ENCODE measurements around the gene FOS.
"Not testable (repeated sequence)": the region's sequence is repeated elsewhere in the genome, so short reads cannot be mapped to it uniquely, and the experiment has no call there.

FOS gene

DNA sequence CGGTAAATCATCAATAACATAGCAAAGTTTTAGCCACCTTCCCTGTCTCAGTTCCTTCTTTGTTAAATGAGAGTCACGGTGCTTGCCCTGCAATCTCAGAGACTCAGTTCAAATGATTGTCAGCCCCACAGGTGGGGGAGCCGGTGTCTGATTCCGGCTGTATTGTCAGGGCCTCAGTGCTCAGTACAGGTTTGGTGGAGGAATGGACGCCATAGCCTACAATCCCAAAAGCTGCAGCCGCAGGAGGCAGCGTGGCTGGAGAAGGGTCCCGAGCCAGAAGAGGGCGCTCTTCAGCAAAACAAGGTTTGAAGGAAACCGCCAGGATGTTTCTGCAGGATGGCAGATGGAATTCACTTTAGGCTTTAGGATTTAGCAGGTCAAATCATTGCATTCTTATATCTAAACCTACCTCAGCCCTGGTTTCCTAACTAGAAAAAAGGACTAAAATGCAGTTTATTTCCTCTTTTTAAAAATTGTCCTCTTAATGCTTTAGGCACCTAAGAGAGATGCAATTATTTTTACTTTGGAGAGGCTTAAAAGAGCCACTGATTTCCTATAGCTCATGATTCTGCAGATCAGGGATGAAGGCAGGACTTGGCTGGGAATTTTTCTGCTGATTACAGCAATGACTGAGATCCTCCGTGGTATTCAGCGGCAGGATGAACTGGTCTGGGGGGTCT, 29.2 kb downstream of the FOS start:
- H3K27ac ChIP-seq (ENCODE audit: poor library complexity, severe bottlenecking): no peak overlapping the region
- H3K27me3 ChIP-seq (ENCODE audit: insufficient read depth, poor library complexity, severe bottlenecking): no peaks in the 10 kb centered on the region
- no peak overlapping the region for H3K4me3 ChIP-seq (ENCODE audit: severe bottlenecking)
- no peaks in the 10 kb centered on the region for H3K9me3 ChIP-seq (ENCODE audit: severe bottlenecking)
- ATAC-seq (ENCODE audit: low read depth): peak; percentile 87
- H3K4me1 ChIP-seq (ENCODE audit: insufficient read depth, poor library complexity, severe bottlenecking): no peaks in the 10 kb centered on the region
- DNase-seq (ENCODE audit: low spot score): peak; percentile 82
- TF ChIP-seq, protein P1, sequence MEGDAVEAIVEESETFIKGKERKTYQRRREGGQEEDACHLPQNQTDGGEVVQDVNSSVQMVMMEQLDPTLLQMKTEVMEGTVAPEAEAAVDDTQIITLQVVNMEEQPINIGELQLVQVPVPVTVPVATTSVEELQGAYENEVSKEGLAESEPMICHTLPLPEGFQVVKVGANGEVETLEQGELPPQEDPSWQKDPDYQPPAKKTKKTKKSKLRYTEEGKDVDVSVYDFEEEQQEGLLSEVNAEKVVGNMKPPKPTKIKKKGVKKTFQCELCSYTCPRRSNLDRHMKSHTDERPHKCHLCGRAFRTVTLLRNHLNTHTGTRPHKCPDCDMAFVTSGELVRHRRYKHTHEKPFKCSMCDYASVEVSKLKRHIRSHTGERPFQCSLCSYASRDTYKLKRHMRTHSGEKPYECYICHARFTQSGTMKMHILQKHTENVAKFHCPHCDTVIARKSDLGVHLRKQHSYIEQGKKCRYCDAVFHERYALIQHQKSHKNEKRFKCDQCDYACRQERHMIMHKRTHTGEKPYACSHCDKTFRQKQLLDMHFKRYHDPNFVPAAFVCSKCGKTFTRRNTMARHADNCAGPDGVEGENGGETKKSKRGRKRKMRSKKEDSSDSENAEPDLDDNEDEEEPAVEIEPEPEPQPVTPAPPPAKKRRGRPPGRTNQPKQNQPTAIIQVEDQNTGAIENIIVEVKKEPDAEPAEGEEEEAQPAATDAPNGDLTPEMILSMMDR (IDR thresholded peaks at IDR 0.05; ENCODE audit: poor library complexity, severe bottlenecking): peak; percentile 92
- no peaks in the 10 kb centered on the region for H3K36me3 ChIP-seq (ENCODE audit: low read depth)

DNA sequence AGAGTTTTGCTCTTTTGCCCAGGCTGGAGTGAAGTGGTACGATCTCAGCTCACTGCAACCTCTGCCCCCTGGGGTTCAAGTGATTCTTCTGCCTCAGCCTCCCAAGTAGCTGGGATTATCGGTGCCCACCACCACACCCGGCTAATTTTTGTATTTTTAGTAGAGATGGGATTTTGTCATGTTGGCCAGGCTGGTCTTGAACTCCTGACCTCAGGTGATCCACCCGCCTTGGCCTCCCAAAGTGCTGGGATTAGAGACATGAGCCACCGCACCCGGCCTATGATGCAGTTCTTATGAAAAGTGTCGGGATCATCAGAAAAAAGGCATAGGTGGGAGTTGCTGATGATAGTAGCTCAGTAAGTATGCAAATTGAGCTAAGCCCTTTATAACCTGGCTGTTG, 30.4 kb downstream of the FOS start:
- H3K4me3 ChIP-seq (ENCODE audit: severe bottlenecking); DNase-seq (ENCODE audit: low spot score); H3K27ac ChIP-seq (ENCODE audit: poor library complexity, severe bottlenecking); H3K27me3 ChIP-seq (ENCODE audit: insufficient read depth, poor library complexity, severe bottlenecking); H3K4me1 ChIP-seq (ENCODE audit: insufficient read depth, poor library complexity, severe bottlenecking); H3K36me3 ChIP-seq (ENCODE audit: low read depth); ATAC-seq (ENCODE audit: low read depth); H3K9me3 ChIP-seq (ENCODE audit: severe bottlenecking): not testable (repeated sequence)

DNA sequence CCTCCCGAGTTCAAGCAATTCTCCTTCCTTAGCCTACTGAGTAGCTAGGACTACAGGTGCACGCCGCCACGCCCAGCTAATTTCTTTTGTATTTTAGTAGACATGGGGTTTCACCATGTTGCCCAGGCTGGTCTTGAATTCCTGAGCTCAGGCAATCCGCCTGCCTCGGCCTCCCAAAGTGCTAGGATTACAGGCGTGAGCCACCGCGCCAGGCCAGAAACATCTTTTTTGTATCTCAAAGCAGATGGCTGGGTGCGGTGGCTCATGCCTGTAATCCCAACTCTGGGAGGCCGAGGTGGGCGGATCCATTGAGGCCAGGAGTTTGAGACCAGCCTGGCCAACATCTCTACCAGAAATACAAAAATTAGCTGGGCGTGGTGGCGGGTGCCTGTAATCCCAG, 30.9 kb downstream of the FOS start:
- H3K9me3 ChIP-seq (ENCODE audit: severe bottlenecking); H3K4me3 ChIP-seq (ENCODE audit: severe bottlenecking); H3K27ac ChIP-seq (ENCODE audit: poor library complexity, severe bottlenecking); DNase-seq (ENCODE audit: low spot score); H3K4me1 ChIP-seq (ENCODE audit: insufficient read depth, poor library complexity, severe bottlenecking); ATAC-seq (ENCODE audit: low read depth); H3K27me3 ChIP-seq (ENCODE audit: insufficient read depth, poor library complexity, severe bottlenecking); H3K36me3 ChIP-seq (ENCODE audit: low read depth): not testable (repeated sequence)

DNA sequence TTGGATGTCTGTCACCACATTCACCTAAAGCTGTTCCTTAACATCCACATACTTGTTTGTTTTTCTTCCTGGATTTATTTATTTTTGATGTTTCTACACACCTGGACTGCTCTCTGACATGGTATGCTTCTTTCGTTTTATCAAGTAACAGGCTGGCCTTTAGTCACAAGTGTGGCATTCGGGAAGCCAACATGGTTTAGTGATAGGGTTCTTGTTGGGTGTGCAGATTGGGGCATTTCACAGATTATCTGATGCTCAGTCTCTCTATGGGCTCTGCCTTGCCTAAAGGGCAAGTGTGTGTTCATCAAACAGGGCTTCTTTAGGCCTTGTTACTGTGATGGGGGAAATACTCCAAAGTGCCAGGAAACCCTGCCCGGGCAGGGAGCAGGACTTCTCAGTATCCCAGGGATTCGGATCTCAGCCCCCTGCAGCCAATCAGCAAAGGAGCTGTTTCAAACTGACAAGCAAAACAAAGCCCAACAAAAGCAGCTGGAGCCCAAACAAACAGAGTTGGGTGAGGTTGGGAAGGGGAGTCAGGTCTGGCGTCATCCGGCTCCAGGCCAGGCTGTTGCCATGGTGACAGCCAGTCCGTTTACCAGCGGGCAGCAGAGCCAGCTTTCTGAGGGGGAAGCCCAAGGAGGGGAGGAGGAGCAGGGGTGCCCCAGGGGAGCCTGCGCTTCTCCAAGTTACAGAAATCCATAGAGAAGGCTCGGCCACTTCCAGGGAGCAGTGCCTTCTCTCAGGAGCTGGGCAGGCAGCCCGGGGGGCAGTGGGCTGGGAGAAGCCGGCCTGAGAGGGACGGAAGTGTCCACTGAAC, 31.9 kb downstream of the FOS start:
- Histone ChIP-seq H3K4me3 (ENCODE audit: severe bottlenecking) (no peak overlapping the region), H3K27me3 (ENCODE audit: insufficient read depth, poor library complexity, severe bottlenecking) (no peaks in the 10 kb centered on the region), H3K9me3 (ENCODE audit: severe bottlenecking) (no peaks in the 10 kb centered on the region), H3K36me3 (ENCODE audit: low read depth) (no peaks in the 10 kb centered on the region), H3K27ac (ENCODE audit: poor library complexity, severe bottlenecking) (no peak overlapping the region), H3K4me1 (ENCODE audit: insufficient read depth, poor library complexity, severe bottlenecking) (no peaks in the 10 kb centered on the region)
- ATAC-seq (ENCODE audit: low read depth): peak; percentile 20; the same call in 1 of the 3 replicates
- DNase-seq (ENCODE audit: low spot score): no peak
- TF ChIP-seq, protein P1 (IDR thresholded peaks at IDR 0.05; ENCODE audit: poor library complexity, severe bottlenecking): no peak

DNA sequence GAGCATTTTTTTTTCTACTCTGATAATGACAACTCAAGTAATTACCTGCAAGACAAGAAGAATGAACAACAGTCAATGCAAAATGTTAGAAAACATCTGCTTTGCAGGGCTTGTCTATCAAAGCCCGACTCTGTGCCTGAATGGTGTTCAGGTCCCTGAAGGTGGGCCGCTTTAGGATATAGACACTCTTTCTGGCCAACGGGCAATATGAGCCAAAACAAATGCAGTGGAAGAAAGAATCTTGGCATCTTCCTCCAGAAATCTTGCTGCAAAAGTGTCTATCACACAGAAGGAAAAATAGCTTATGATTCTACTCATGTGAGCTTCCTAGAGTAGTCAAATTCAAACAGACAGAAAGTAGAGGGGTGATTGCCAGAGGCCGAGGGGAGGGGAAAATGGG, 32.7 kb downstream of the FOS start:
- ATAC-seq (ENCODE audit: low read depth): no peak
- H3K4me1 ChIP-seq (ENCODE audit: insufficient read depth, poor library complexity, severe bottlenecking): no peaks in the 10 kb centered on the region
- DNase-seq (ENCODE audit: low spot score): no peak
- no peaks in the 10 kb centered on the region for H3K36me3 ChIP-seq (ENCODE audit: low read depth)
- H3K27me3 ChIP-seq (ENCODE audit: insufficient read depth, poor library complexity, severe bottlenecking): no peaks in the 10 kb centered on the region
- no peaks in the 10 kb centered on the region for H3K9me3 ChIP-seq (ENCODE audit: severe bottlenecking)
- TF ChIP-seq, protein P1 (IDR thresholded peaks at IDR 0.05; ENCODE audit: poor library complexity, severe bottlenecking): no peak
- no peak overlapping the region for H3K27ac ChIP-seq (ENCODE audit: poor library complexity, severe bottlenecking)
- H3K4me3 ChIP-seq (ENCODE audit: severe bottlenecking): no peak overlapping the region

All from RWPE2 (cell line).